Ovary (tissue), 1 donor: ENCODE measurements around the gene PRDM16.

ENCODE experiments used
- EP300 ChIP-seq: sonication (generic); formaldehyde crosslinking; IDR thresholded peaks from one replicate; pipeline ENCODE4 v1.6.1; 2017; ENCODE audit warnings: antibody characterized with exemption
- POLR2A ChIP-seq: fragments of 450-650 bp; IDR thresholded peaks from one replicate; pipeline ENCODE4 v1.6.1; 2017; ENCODE audit warnings: antibody characterized with exemption, mild to moderate bottlenecking, moderate library complexity

DNA sequence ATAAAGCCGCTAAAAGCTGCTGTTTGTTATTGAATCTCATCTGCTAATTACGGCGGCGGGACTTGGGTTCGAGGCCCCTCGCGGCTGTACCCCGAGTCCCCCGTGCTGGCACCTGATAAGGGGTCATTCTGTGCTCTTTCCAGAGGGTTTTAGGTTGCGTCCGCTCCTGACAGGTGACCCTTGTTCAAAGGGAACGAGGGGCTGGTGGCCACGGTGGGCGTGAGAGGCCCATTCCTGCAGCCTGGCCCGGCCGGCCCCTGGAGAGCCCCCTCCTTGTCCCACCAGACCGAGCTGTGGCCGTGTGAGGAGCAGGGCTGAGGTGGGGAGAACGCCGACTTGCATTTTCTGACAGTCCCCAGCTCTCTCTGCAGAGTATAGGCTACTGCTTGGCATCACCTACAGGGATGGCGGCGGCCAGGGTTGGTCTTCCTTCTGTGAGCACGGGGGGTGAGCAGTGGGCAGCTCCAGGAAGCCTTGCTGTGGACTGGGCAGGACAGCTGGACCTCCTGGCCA is 12.2 kb downstream of the PRDM16 start:
- no peak for TF ChIP-seq POLR2A
- TF ChIP-seq EP300: no peak
